ENCODE data around the gene CSNK1A1. TPM values are rescaled to one million over a fixed set of nuclear protein-coding genes. Genes with fewer than 3 reads are reported as not detected.

Gene CSNK1A1
- total and polyA plus RNA-seq, 8 donors, result 60.5 to 408 (median 178) TPM

- TF ChIP-seq POLR2AphosphoS5 (IDR thresholded peaks at IDR 0.05) (no peak), CTCF (IDR thresholded peaks at IDR 0.05) (no peak), EP300 (IDR thresholded peaks at IDR 0.05) (no peak), POLR2A (IDR thresholded peaks at IDR 0.05) (no peak)
- 48 to 64% (median 56%) methylated on average over 3 of the region's 3 CpGs for WGBS, 5 donors
- DNase-seq, result no peak
- peaks cover 18 to 66% (median 58%) of the 10 kb centered on the region in 4 donors for H3K36me3 ChIP-seq
- no peaks in the 10 kb centered on the region for H3K27me3 ChIP-seq
- H3K9me3 ChIP-seq, result no peaks in the 10 kb centered on the region
- H3K4me3 ChIP-seq, result peak overlapping the region in 2 of 4 donors; percentile 10 to 24
- peak overlapping the region in 4 of 5 donors; percentile 6 to 97 (median 38) for H3K27ac ChIP-seq
- peaks cover 78 to 98% (median 91%) of the 10 kb centered on the region in 4 donors for H3K4me1 ChIP-seq
- intact Hi-C loops (cut with DNase I; ENCODE audit: low total_unique reads), result loop anchor here (10.0 kb wide), 1 partner anchor 49 kb away; no protein-coding TSS in a partner anchor
Observed at GRCh38 chr5:149544028-149544420, 7.2 kb downstream of the CSNK1A1 start.

GRCh38 chr5:149543361-149544027 is 7.7 kb downstream of the CSNK1A1 start:
- Histone ChIP-seq H3K9me3 (no peaks in the 10 kb centered on the region), H3K27me3 (no peaks in the 10 kb centered on the region), H3K27ac (peak overlapping the region; percentile 6 to 97 (median 44)), H3K4me1 (peaks cover 73 to 98% (median 89%) of the 10 kb centered on the region in 4 donors), H3K4me3 (peak overlapping the region in 2 of 4 donors; percentile 10 to 24), H3K36me3 (peaks cover 18 to 65% (median 57%) of the 10 kb centered on the region in 4 donors)
- no peak for DNase-seq
- TF ChIP-seq POLR2A (IDR thresholded peaks at IDR 0.05) (no peak), POLR2AphosphoS5 (IDR thresholded peaks at IDR 0.05) (no peak), CTCF (IDR thresholded peaks at IDR 0.05) (no peak), EP300 (IDR thresholded peaks at IDR 0.05) (no peak)
- WGBS, 5 donors, result 24 to 38% (median 28%) methylated on average over 8 of the region's 8 CpGs
- intact Hi-C loops (cut with DNase I; ENCODE audit: low total_unique reads), result loop anchor here (10.0 kb wide), 1 partner anchor 49 kb away; no protein-coding TSS in a partner anchor

GRCh38 chr5:149541893-149542292 is 9.3 kb downstream of the CSNK1A1 start:
- Histone ChIP-seq H3K27ac (no peak overlapping the region), H3K27me3 (no peaks in the 10 kb centered on the region), H3K4me3 (no peak overlapping the region), H3K9me3 (no peaks in the 10 kb centered on the region), H3K36me3 (peaks cover 18 to 73% (median 62%) of the 10 kb centered on the region in 4 donors), H3K4me1 (peaks cover 63 to 98% (median 85%) of the 10 kb centered on the region in 4 donors)
- intact Hi-C loops (cut with DNase I; ENCODE audit: low total_unique reads), result loop anchor here (10.0 kb wide), 1 partner anchor 47 kb away; no protein-coding TSS in a partner anchor
- no peak for DNase-seq
- no peak for TF ChIP-seq POLR2AphosphoS5 (IDR thresholded peaks at IDR 0.05)
- TF ChIP-seq CTCF (IDR thresholded peaks at IDR 0.05), result no peak
- TF ChIP-seq POLR2A (IDR thresholded peaks at IDR 0.05), result no peak
- TF ChIP-seq EP300 (IDR thresholded peaks at IDR 0.05), result no peak
- WGBS, 5 donors, result 69 to 83% (median 74%) methylated on average over 6 of the region's 6 CpGs

GRCh38 chr5:149540089-149540488 is 11.2 kb downstream of the CSNK1A1 start:
- Histone ChIP-seq H3K9me3 (no peaks in the 10 kb centered on the region), H3K27me3 (no peaks in the 10 kb centered on the region), H3K4me3 (no peak overlapping the region), H3K27ac (no peak overlapping the region), H3K4me1 (peaks cover 61 to 98% (median 85%) of the 10 kb centered on the region in 4 donors), H3K36me3 (peaks cover 5 to 69% (median 53%) of the 10 kb centered on the region in 4 donors)
- no peak for DNase-seq
- intact Hi-C loops (cut with DNase I; ENCODE audit: low total_unique reads), result loop anchor here (10.0 kb wide), 1 partner anchor 45 kb away; no protein-coding TSS in a partner anchor
- WGBS, 5 donors, result 50 to 57% (median 56%) methylated on average over 3 of the region's 3 CpGs
- TF ChIP-seq CTCF (IDR thresholded peaks at IDR 0.05), result no peak
- TF ChIP-seq EP300 (IDR thresholded peaks at IDR 0.05), result no peak
- TF ChIP-seq POLR2A (IDR thresholded peaks at IDR 0.05), result no peak
- TF ChIP-seq POLR2AphosphoS5 (IDR thresholded peaks at IDR 0.05), result no peak
